RWPE1 (cell line): ENCODE results near the gene CPNE8.

ENCODE experiments used
- CTCF ChIA-PET: fragments of 350-600 bp; sonication (Branson Sonifier 250); formaldehyde crosslinking; extraction: SDS; loops from one replicate; lab custom pipeline; 2021; lab: Yijun Ruan, JAX
- POLR2A ChIA-PET: fragments of 400-600 bp; formaldehyde crosslinking; extraction: SDS; loops from one replicate; lab custom pipeline; 2020; ENCODE audit warnings: antibody characterized with exemption; ENCODE audit not compliant: low non-redundant PET; lab: Yijun Ruan, JAX
- DNase-seq: peaks from one replicate; pipeline ENCODE4 v3.0.0; 2012; ENCODE audit warnings: low spot score
- H3K27ac ChIP-seq: fragments of 450-650 bp; 2 replicates; pipeline ENCODE4 v1.5.1; 2017
- TF ChIP-seq, protein P1 (sequence below): fragments of 450-650 bp; conservative IDR thresholded peaks from 2 replicates; pipeline ENCODE4 v1.5.1; 2017; ENCODE audit warnings: low read depth, mild to moderate bottlenecking

CPNE8 gene

DNA sequence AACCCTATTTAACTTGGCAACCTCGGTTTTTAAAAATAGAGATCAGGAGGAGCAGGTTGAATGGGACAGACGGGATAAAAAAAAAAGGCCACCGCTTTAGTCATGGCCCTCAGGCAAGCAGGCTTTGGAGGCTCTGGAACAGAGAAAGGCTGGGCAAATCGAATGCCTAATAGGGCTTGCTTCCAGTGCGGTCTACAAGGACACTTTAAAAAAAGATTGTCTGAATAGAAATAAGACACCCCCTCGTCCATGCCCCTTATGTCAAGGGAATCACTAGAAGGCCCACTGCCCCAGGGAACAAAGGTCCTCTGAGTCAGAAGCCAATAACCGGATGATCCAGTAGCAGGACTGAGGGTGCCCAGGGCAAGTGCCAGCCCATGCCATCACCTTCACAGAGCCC is 265.8 kb downstream of the CPNE8 start:
- H3K27ac ChIP-seq, result no peak overlapping the region
- POLR2A ChIA-PET, result no interaction called here
- DNase-seq, result no peak
- CTCF ChIA-PET, result no interaction called here
- TF ChIP-seq, protein P1, sequence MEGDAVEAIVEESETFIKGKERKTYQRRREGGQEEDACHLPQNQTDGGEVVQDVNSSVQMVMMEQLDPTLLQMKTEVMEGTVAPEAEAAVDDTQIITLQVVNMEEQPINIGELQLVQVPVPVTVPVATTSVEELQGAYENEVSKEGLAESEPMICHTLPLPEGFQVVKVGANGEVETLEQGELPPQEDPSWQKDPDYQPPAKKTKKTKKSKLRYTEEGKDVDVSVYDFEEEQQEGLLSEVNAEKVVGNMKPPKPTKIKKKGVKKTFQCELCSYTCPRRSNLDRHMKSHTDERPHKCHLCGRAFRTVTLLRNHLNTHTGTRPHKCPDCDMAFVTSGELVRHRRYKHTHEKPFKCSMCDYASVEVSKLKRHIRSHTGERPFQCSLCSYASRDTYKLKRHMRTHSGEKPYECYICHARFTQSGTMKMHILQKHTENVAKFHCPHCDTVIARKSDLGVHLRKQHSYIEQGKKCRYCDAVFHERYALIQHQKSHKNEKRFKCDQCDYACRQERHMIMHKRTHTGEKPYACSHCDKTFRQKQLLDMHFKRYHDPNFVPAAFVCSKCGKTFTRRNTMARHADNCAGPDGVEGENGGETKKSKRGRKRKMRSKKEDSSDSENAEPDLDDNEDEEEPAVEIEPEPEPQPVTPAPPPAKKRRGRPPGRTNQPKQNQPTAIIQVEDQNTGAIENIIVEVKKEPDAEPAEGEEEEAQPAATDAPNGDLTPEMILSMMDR, result no peak

DNA sequence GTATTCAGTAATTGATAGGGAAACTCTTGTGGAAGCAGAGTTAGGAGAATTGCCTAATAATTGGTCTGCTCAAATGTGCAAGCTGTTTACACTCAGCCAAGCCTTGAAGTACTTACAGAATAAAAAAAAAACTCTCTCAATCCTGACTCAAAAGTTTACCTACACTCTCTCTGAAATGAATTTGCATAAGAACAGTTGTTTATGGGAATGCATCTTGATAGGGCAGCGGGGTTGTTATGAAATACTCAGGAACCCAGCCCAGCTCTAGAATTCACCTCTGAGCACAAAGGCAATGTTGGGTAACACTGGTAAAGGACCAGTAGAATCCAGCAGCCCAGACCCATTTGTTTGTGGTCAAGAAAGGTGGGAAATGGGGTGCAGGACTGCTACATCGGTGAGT is 267.0 kb downstream of the CPNE8 start:
- ChIA-PET POLR2A (no interaction called here), CTCF (no interaction called here)
- H3K27ac ChIP-seq, result no peak overlapping the region
- no peak for DNase-seq
- TF ChIP-seq, protein P1, result no peak

DNA sequence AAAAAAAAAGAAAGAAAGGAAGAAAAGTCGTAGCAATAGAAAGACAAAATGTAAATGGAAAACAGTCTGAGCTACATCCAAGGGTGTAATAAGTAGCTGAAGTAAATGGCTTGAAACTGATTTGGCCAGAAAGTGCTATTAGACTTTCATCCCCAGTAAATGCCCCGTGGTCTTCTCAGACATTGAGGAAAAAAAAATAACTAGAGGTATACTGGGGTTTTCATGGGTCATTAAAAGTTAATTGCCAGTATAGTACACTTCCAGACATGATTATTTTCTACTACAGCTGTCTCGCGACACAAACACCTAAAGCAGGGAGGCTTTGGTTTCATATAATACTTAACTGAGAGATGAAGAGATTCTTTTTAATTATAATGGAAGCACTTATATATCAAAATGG is 271.9 kb downstream of the CPNE8 start:
- TF ChIP-seq, protein P1, result no peak
- no peak for DNase-seq
- no peak overlapping the region for H3K27ac ChIP-seq
- ChIA-PET CTCF (interaction anchor here (0.5 to 0.6 kb wide), 2 partner anchors 158 to 361 kb away, joined by 3 to 5 read pairs; no protein-coding TSS in a partner anchor), POLR2A (no interaction called here)

DNA sequence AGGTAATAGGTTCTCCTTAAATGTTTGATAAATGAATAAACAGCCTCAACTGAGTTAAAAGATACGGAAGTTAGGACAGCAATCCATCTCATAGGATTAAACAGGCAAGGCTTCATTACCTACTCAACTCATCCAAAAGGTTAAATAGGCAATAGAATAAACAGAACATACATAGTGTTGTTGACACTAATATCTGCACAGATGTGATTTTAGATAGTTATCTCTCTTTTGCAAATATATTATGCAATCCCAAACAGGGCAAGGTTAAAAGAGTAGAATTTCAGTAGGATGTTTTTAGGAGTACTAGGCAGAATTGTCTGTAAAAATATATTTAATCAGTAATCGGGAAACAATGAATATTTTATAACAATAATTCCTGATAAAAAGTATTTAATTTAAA is 276.3 kb downstream of the CPNE8 start:
- no peak overlapping the region for H3K27ac ChIP-seq
- POLR2A ChIA-PET, result no interaction called here
- TF ChIP-seq, protein P1, result no peak
- CTCF ChIA-PET, result no interaction called here
- no peak for DNase-seq

DNA sequence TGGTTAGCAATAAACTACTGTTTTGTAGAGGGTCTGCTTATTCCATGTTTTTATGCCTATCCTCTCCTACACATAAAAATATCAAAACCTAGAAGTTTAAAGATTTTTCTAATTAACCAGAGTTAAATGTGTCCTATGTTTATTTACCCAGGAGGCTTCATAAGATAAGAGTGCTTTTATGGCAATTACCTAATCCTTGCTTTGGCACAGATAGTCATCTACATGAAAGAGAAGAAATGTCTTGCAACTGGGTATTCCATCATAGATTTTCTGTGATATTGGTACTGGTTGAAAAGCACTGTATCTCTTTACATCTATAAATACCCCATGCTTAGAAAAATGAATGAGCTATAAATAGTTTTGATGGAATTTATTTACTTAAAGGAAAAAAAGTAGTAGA is 277.1 kb downstream of the CPNE8 start:
- no peak for DNase-seq
- H3K27ac ChIP-seq, result no peak overlapping the region
- CTCF ChIA-PET, result no interaction called here
- POLR2A ChIA-PET, result no interaction called here
- TF ChIP-seq, protein P1, result no peak

DNA sequence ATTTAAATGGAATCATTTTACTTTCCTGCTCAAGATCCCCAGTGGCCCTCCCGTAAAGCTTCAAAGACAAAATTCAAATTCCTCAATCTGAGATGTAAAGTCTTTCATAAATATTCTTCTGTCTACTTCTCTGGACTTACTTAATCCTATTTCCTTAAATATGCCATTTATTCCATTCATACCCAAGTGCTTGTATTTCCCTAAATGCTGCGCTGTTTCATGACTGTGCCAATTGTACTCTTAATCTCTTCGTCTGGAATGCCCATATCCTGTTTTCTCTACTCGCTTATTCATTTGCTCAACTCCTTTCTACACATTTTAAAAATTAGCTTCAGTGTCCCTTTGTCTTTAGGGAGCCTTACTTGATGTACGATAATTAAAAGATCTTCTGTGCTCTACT is 280.1 kb downstream of the CPNE8 start:
- DNase-seq, result no peak
- TF ChIP-seq, protein P1, result no peak
- POLR2A ChIA-PET, result no interaction called here
- H3K27ac ChIP-seq, result no peak overlapping the region
- CTCF ChIA-PET, result no interaction called here

DNA sequence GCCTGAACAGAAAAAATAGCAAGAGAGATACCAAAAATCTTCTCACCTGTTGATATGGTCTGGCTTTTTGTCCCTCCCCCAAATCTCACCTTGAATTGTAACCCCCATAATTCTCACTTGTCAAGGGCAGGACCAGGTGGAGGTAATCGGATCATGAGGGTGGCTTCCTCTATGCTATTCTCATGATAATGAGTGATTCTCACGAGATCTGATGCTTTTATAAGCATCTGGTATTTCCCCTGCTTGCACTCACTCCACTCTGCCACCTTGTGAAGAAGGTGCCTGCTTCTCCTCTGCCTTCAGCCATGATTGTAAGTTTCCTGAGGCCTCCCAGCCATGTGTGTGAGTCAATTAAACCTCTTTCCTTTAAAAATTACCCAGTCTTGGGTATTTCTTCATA is 291.2 kb downstream of the CPNE8 start:
- POLR2A ChIA-PET, result no interaction called here
- H3K27ac ChIP-seq, result no peak overlapping the region
- no peak for DNase-seq
- CTCF ChIA-PET, result no interaction called here
- TF ChIP-seq, protein P1, result no peak
